Measurements from ENCODE around the gene KLHL22.

- TF ChIP-seq CTCF (IDR thresholded peaks at IDR 0.05; ENCODE audit: low read depth, low read length, poor library complexity, severe bottlenecking), result no peak
- TF ChIP-seq EZH2phosphoT487 (IDR thresholded peaks at IDR 0.05; ENCODE audit: borderline replicate concordance, low read length), result no peak
Measured at GRCh38 chr22:20487715-20488114, 7.9 kb downstream of the KLHL22 start.

All from DOHH2 (cell line).